ENCODE results near the gene YAP1.

GRCh38 chr11:102118937-102119336 lies 8.7 kb downstream of the YAP1 start:
- TF ChIP-seq CTCF (IDR thresholded peaks at IDR 0.05; ENCODE audit: low read depth, low read length, poor library complexity, severe bottlenecking) (no peak), EZH2phosphoT487 (IDR thresholded peaks at IDR 0.05; ENCODE audit: borderline replicate concordance, low read length) (no peak)
